LNCAP (cell line): ENCODE results near the gene INF2.

Source experiments
- TF ChIP-seq, protein P1 (sequence below): fragments of 450-650 bp; IDR thresholded peaks from 2 replicates; pipeline ENCODE4 v1.5.1; 2017; ENCODE audit warnings: mild to moderate bottlenecking

INF2 gene

DNA sequence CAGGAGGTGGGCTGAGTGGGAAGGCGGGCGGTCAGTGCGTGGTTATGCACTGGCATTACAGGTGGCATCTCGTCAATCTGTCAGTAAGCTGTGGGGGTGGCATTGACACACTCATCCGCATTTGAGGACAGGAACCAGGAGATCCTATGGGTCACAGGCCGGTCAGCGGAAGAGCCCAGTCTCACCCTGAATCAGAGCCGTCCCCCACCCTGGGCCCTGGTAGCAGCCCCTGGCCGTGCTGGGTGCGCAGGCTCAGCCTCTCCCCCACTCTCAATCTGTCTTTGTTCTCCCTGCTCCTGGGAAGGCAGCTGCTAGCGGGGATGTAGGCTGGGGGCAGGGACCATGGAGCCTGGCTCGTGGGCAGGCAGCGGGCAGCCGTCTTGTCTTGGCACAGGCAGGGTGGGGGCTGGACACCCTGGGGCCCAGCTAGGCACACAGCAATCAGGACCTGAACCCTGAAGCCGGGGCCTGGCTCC is 5.1 kb downstream of the INF2 start:
- TF ChIP-seq, protein P1, sequence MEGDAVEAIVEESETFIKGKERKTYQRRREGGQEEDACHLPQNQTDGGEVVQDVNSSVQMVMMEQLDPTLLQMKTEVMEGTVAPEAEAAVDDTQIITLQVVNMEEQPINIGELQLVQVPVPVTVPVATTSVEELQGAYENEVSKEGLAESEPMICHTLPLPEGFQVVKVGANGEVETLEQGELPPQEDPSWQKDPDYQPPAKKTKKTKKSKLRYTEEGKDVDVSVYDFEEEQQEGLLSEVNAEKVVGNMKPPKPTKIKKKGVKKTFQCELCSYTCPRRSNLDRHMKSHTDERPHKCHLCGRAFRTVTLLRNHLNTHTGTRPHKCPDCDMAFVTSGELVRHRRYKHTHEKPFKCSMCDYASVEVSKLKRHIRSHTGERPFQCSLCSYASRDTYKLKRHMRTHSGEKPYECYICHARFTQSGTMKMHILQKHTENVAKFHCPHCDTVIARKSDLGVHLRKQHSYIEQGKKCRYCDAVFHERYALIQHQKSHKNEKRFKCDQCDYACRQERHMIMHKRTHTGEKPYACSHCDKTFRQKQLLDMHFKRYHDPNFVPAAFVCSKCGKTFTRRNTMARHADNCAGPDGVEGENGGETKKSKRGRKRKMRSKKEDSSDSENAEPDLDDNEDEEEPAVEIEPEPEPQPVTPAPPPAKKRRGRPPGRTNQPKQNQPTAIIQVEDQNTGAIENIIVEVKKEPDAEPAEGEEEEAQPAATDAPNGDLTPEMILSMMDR, result no peak

GRCh38 chr14:104694991-104695659 is 5.7 kb downstream of the INF2 start:
- TF ChIP-seq, protein P1, result no peak

DNA sequence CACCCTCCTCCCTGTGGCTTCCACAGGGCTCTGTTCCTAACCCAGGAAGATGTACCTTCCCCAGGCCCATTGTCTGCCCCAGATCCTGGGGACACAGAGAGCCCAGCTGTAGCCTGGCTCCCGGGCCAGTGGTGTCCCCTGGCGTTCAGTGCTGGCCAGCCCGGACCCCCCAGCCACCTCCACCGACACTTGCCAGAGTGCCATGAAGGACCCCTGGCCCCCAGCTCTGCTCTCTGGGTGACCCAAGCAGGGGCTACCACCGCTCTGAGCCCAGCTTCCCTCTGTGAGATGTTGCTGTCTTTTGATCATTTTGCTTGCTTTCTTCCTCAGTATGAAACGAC is 6.2 kb downstream of the INF2 start:
- TF ChIP-seq, protein P1, result no peak

- TF ChIP-seq, protein P1, result no peak
These were observed 7.4 kb downstream of the INF2 start for GRCh38 chr14:104696671-104697316.

- TF ChIP-seq, protein P1, result no peak
These were observed 7.9 kb downstream of the INF2 start for GRCh38 chr14:104697317-104697703.

DNA sequence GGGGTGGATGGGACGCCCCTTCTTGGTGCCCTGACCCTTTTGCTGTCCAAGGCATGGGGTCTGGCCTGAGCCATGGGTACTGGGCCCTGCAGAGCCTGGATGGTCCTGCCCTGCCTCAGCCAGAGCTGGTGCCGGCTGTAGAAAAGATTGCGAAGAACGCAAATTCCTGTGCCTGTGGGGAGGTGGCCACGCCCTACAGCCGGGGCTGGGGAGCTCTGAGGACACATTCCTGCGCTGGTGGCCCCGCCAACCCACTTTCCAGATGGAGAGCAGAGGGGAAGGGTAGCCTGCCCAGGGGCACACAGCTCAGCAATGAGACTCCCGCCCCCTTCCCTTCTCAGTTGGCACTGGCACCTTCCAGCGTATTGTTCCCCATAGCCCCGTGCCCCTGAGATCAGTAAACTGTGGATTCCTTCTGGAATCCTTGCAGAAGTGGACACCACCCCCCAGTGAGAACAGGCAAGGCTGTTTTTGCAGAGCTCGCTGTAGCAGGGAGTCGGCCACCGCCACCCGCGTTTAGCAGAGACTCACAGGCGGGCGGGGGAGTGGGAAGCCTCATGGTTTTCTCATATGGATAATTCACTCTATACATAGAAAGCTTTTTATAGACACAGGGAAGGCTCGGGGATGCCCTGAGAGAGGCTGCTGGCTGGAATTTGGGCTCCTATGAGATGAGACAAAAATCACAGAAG is 8.6 kb downstream of the INF2 start:
- TF ChIP-seq, protein P1, result no peak

GRCh38 chr14:104698688-104699425 is 9.4 kb downstream of the INF2 start:
- TF ChIP-seq, protein P1, result no peak
